Measurements from ENCODE around the gene AGO3. TPM values are rescaled to one million over a fixed set of nuclear protein-coding genes. Genes with fewer than 3 reads are reported as not detected.

AGO3 gene
- total RNA-seq, 1 experiment from 2014 or later, result 26.9 TPM

- no peak for TF ChIP-seq MAX (IDR thresholded peaks at IDR 0.05)
- no peak for TF ChIP-seq SIN3A (IDR thresholded peaks at IDR 0.05; ENCODE audit: low read depth)
- no peak for TF ChIP-seq RAD21 (IDR thresholded peaks at IDR 0.05; ENCODE audit: low read depth)
These were observed 146.2 kb downstream of the AGO3 start (continued) for GRCh38 chr1:36076979-36077573.

DNA sequence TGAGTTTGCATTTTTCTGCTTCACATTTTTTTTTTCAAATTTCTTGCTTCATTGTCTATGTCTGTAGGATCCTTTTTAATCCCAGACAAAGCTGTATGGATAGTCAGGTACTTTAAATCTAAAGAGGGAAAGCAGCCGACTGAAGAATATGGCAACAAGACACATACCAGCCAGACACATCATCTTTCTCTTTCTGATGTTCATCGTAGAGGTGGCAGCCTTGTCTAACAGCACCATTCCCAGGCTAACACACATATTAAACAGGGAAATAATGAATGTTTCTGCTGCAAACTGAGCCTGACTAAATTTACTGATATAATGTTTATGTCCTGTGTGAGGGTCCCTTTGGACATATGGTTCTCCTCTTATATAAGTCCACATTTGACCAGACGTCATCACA is 149.3 kb downstream of the AGO3 start:
- ATAC-seq, result no peak
- RAD21 ChIA-PET (ENCODE audit: low non-redundant PET in 1 of 2, low total read pairs in 2 of 2, uncharacterized antibody in 2 of 2, unreplicated experiment in 2 of 2), result no interaction called here

More for the DNA sequence above, 149.3 kb downstream of the AGO3 start:
- Histone ChIP-seq H3K79me2 (ENCODE audit: insufficient read depth, low read length) (no peaks in the 10 kb centered on the region), H3K27me3 (ENCODE audit: insufficient read depth, low read length) (no peaks in the 10 kb centered on the region), H3K9me2 (ENCODE audit: insufficient read depth) (no peaks in the 10 kb centered on the region), H3K4me2 (ENCODE audit: low read length) (no peak overlapping the region), H3K4me1 (ENCODE audit: control insufficient read depth in 1 of 2, insufficient read depth in 2 of 2, low read length in 2 of 2) (peaks cover 0 to 6% of the 10 kb centered on the region in 2 experiments; a peak in 2 of 4 replicates), H3K9me3 (ENCODE audit: control insufficient read depth in 1 of 2, insufficient read depth in 1 of 2, low read depth in 1 of 2, low read length in 2 of 2) (no peaks in the 10 kb centered on the region), H4K20me1 (ENCODE audit: insufficient read depth) (no peaks in the 10 kb centered on the region), H3K27ac (ENCODE audit: low read depth, low read length) (no peak overlapping the region), H2AFZ (ENCODE audit: low read depth, low read length, poor library complexity, severe bottlenecking) (no peak overlapping the region), H3K4me3 (replicated peaks in 1 of 2; ENCODE audit: low read depth in 1 of 2, low read length in 2 of 2) (no peak overlapping the region), H3K9ac (ENCODE audit: low read length) (no peak overlapping the region), H3K36me3 (ENCODE audit: control insufficient read depth in 1 of 2, insufficient read depth in 2 of 2, low read length in 2 of 2) (no peaks in the 10 kb centered on the region)
- BruUV-seq (replicated peaks), result no TSS peak
- intact Hi-C loops (cut with micrococcal nuclease), result loop anchor here (10.0 kb wide), 1 partner anchor 225 kb away; no protein-coding TSS in a partner anchor
- ChIA-PET POLR2A (no interaction called here), CTCF (interaction anchor here (0.8 kb wide), 1 partner anchor 205 kb away, joined by 3 read pairs; no protein-coding TSS in a partner anchor)
- TF ChIP-seq FOSL1 (IDR thresholded peaks at IDR 0.05; ENCODE audit: low read depth) (no peak), CTCF (IDR thresholded peaks at IDR 0.05 in 2 of 3, conservative IDR thresholded peaks at IDR 0.05 in 1 of 3; ENCODE audit: borderline replicate concordance in 1 of 3, insufficient read depth in 1 of 3, low read depth in 2 of 3, low read length in 2 of 3) (no peak), ZFX (IDR thresholded peaks at IDR 0.05) (no peak), POLR2AphosphoS5 (IDR thresholded peaks at IDR 0.05; ENCODE audit: low read depth, low read length) (no peak), POLR2A (IDR thresholded peaks at IDR 0.05; ENCODE audit: borderline replicate concordance, extremely low read depth, insufficient read depth, insufficient read length) (no peak), RAD21 (IDR thresholded peaks at IDR 0.05; ENCODE audit: low read depth) (no peak), SRF (IDR thresholded peaks at IDR 0.05; ENCODE audit: low read depth) (no peak), EZH2 (IDR thresholded peaks at IDR 0.05) (no peak), EZH2phosphoT487 (IDR thresholded peaks at IDR 0.05; ENCODE audit: borderline replicate concordance) (no peak), EGR1 (IDR thresholded peaks at IDR 0.05; ENCODE audit: low read depth) (no peak)
- TF ChIP-seq, protein P1, sequence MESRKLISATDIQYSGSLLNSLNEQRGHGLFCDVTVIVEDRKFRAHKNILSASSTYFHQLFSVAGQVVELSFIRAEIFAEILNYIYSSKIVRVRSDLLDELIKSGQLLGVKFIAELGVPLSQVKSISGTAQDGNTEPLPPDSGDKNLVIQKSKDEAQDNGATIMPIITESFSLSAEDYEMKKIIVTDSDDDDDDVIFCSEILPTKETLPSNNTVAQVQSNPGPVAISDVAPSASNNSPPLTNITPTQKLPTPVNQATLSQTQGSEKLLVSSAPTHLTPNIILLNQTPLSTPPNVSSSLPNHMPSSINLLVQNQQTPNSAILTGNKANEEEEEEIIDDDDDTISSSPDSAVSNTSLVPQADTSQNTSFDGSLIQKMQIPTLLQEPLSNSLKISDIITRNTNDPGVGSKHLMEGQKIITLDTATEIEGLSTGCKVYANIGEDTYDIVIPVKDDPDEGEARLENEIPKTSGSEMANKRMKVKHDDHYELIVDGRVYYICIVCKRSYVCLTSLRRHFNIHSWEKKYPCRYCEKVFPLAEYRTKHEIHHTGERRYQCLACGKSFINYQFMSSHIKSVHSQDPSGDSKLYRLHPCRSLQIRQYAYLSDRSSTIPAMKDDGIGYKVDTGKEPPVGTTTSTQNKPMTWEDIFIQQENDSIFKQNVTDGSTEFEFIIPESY (IDR thresholded peaks at IDR 0.05; ENCODE audit: extremely low read depth, insufficient replicate concordance, low read length), result no peak
- DNase-seq (ENCODE audit: low read depth, low spot score), result no peak

Data from HCT116 (cell line).